ENCODE measurements around the gene SUMO4.

Gene SUMO4

DNA sequence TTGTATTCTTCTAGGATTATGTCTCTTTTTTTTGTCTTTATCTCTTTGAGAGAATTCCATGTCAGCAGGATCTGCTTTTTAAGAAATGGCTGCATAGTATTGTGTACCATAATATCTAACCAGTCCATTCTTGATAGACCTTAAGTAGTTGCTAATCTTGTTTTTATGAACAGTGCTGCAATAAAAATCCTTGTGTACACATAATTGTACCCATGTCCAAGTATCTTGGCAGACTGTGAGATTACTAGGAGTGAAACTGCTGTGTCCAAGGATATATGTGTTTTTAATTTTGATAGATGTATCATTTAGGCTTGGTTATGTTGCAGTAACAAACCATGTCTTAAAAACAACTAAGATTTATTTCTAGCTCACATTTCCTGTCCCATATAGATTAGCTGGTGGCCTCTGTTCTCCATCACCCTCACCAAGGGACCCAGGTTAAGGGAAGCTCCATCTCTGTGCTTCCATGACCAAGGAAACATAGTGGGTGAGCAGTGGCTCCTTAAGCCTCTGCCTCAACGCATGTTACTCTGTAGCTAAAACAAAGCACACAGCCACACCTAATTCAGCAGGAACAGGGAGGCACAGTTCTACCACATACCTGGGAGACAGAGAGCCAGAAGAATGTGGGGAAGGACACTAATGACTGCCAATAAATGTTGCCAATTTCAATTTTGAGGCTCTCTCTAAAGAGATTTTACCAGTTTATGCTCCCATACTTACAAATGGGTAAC, 12.1 kb upstream of the SUMO4 start:
- FAIRE-seq, result no peak
- DNase-seq (ENCODE audit: extremely low spot score, insufficient read length, low read depth), result no peak

GRCh38 chr6:149389509-149390297, 10.4 kb upstream of the SUMO4 start:
- no peak for DNase-seq (ENCODE audit: extremely low spot score, insufficient read length, low read depth)
- no peak for FAIRE-seq

- DNase-seq (ENCODE audit: extremely low spot score, insufficient read length, low read depth) (no peak), FAIRE-seq (no peak)
Measured at GRCh38 chr6:149392093-149392492, 8.0 kb upstream of the SUMO4 start.

- peak; percentile 24 for FAIRE-seq
- no peak for DNase-seq (ENCODE audit: extremely low spot score, insufficient read length, low read depth)
Measured at GRCh38 chr6:149392535-149392934, 7.5 kb upstream of the SUMO4 start.

- FAIRE-seq, result no peak
- DNase-seq (ENCODE audit: extremely low spot score, insufficient read length, low read depth), result no peak
Measured at GRCh38 chr6:149393002-149393679, 6.9 kb upstream of the SUMO4 start.

GRCh38 chr6:149395185-149395584, 4.9 kb upstream of the SUMO4 start:
- FAIRE-seq, result no peak
- no peak for DNase-seq (ENCODE audit: extremely low spot score, insufficient read length, low read depth)

GRCh38 chr6:149397384-149397783, 2.7 kb upstream of the SUMO4 start:
- FAIRE-seq (no peak), DNase-seq (ENCODE audit: extremely low spot score, insufficient read length, low read depth) (no peak)

GRCh38 chr6:149403534-149403933, 3.5 kb downstream of the SUMO4 start:
- no peak for DNase-seq (ENCODE audit: extremely low spot score, insufficient read length, low read depth)
- FAIRE-seq, result no peak

DNA sequence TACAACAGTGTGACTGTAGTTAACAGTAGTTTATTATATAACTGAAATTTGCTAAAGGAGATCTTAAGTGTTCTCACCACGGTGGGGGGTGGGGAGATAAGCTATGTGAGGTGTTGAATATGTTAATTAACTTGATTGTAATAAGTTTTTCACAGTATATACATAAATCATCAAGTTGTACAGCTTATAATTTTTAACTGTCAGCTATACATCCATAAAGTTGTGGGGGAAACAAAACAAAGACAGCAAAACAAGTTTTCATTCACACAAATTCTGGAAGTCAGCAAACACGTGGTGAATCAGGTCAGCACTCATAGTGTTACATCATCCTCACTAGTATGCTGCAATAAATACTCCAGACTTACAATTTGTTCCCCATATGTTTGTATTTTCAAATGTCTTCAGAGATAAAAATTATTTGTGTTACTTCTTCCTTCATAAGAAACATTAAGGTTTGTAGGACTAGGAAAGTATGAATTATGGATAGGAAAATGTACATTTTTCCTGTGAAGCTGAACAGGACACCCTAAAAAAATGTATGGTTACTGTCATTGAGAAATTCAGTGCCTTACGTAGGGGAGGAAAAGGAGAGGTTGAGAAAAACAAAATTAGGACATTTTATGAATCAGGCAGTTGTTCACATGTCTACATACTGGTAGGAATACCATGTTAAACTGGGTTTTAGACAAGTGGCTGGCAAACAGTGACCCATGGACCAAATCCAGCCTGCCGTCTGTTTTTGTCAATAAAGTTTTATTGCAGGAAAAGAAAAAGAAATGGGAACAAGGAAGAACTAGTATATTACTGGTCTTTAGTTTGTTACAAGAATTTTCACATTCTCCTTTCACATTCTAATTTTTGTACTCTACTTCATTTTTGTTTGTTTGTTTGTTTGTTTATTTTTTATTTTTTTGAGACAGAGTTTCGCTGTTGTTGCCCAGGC, 6.0 kb downstream of the SUMO4 start:
- FAIRE-seq (no peak), DNase-seq (ENCODE audit: extremely low spot score, insufficient read length, low read depth) (no peak)

- FAIRE-seq (peak; percentile 21), DNase-seq (ENCODE audit: extremely low spot score, insufficient read length, low read depth) (no peak)
Measured at GRCh38 chr6:149409617-149410016, 9.6 kb downstream of the SUMO4 start.

GRCh38 chr6:149410557-149410956, 10.5 kb downstream of the SUMO4 start:
- FAIRE-seq, result no peak
- DNase-seq (ENCODE audit: extremely low spot score, insufficient read length, low read depth), result no peak

DNA sequence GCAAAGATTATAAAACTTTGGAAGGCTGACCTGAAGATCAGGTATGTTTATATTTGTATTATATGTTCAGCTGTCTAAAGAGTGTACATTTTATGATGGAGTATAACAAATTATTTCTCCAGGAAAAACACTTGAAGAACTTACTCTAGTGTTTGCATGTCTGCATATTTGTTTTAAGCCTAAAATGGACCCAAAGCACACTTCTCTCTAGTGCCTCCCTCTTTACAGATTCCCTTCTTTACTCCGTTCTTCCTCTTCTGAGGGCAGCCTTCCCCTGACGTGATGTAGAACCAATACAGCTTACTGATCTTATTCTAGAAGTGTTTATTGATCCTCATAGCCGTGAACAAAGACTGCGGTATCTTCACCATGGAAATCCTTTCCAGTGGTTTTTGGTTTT, 13.9 kb downstream of the SUMO4 start:
- DNase-seq (ENCODE audit: extremely low spot score, insufficient read length, low read depth) (no peak), FAIRE-seq (no peak)

DNA sequence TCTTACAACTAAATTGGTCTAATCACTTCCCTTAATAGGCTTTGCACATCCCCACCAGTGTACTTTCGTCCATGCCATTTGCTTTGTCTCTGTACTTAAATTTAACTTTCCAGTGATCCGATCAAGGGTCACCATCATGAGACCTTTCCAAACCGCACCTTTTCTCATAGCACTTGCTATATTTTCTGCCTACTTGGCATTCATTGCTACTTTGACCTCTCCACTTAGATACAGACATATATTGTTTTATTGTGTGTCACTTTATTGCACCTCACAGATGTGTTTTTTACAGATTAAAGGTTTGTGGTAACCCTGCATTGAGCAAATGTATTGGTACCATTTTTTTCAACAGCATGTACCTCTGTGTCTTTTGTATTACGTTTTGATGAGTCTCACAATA, 14.8 kb downstream of the SUMO4 start:
- FAIRE-seq, result no peak
- no peak for DNase-seq (ENCODE audit: extremely low spot score, insufficient read length, low read depth)

GRCh38 chr6:149419696-149420404, 19.8 kb downstream of the SUMO4 start:
- FAIRE-seq (no peak), DNase-seq (ENCODE audit: extremely low spot score, insufficient read length, low read depth) (no peak)

DNA sequence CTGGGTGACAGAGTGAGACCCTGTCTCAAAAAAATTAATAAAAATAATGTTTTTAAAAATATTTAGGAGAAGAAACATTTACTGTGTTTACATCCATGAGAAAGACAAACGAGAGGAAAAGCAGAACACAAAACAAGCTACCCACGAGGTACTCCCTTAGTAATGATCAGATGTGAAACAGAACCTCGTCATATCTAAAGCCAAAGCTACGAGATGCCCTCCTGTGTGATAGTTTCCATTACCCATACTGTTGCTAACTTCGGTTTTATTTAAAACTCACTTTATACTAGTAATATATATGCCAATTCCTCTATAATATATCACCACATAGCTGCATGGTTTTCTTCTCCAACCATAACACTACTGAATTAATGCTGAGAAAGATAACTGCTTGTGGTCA, 21.1 kb downstream of the SUMO4 start:
- FAIRE-seq (no peak), DNase-seq (ENCODE audit: extremely low spot score, insufficient read length, low read depth) (no peak)

DNA sequence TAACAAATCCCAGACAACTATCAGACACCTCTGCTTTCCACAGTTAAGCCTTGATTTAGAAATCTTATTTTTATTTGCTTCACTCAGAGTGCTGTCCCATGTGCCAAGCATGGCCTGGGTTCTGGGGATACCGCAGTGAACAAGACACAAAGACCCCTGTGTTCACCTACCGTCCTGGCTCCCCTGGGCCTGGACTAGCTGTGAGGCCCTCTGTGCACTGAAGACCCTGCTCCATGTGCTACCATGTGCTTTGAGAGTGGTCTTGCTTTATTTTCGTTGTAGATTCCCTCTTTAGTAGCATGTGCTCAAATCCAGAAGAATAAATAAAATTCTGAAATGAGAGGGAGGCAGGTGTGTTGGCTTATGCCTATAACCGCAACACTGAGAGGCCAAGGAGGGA, 22.5 kb downstream of the SUMO4 start:
- FAIRE-seq, result no peak
- no peak for DNase-seq (ENCODE audit: extremely low spot score, insufficient read length, low read depth)

GRCh38 chr6:149423964-149424440, 23.9 kb downstream of the SUMO4 start:
- DNase-seq (ENCODE audit: extremely low spot score, insufficient read length, low read depth), result no peak
- no peak for FAIRE-seq

GRCh38 chr6:149425224-149425623, 25.2 kb downstream of the SUMO4 start:
- DNase-seq (ENCODE audit: extremely low spot score, insufficient read length, low read depth) (no peak), FAIRE-seq (no peak)

- DNase-seq (ENCODE audit: extremely low spot score, insufficient read length, low read depth) (no peak), FAIRE-seq (no peak)
Measured at GRCh38 chr6:149425754-149426153, 25.7 kb downstream of the SUMO4 start.
